HepG2 (cell line): Measurements from ENCODE around the gene RNU6-1. TPM values are rescaled to one million over a fixed set of nuclear protein-coding genes. Genes with fewer than 3 reads are reported as not detected.

Source experiments
- ASH2L ChIP-seq: fragments of 300-600, 200-600 bp; sonication (generic); IDR thresholded peaks from 2 replicates; pipeline ENCODE4 v1.7.0; 2017; ENCODE audit warnings: low read depth, mild to moderate bottlenecking, moderate library complexity, mixed read lengths, low read length; ENCODE audit not compliant: insufficient read length
- E2F5 ChIP-seq: sonication (generic); formaldehyde crosslinking; conservative IDR thresholded peaks from 2 replicates; pipeline ENCODE4 v1.4.0; 2020; ENCODE audit warnings: missing genetic modification reagents
- KLF6 ChIP-seq: IDR thresholded peaks from 2 replicates; pipeline ENCODE4 v1.8.0; 2016; ENCODE audit warnings: missing biosample characterization, missing genetic modification reagents
- PAXIP1 ChIP-seq: sonication (generic); formaldehyde crosslinking; conservative IDR thresholded peaks from 2 replicates; pipeline ENCODE4 v1.4.0; 2020; ENCODE audit warnings: mild to moderate bottlenecking, missing genetic modification reagents, moderate library complexity
- PLRG1 ChIP-seq: fragments of 450-650 bp; conservative IDR thresholded peaks from 2 replicates; pipeline ENCODE4 v1.6.1; 2016
- PRDM4 ChIP-seq: sonication (generic); formaldehyde crosslinking; IDR thresholded peaks from 2 replicates; pipeline ENCODE4 v1.9.0; 2021; ENCODE audit warnings: missing genetic modification reagents, borderline replicate concordance
- PTBP1 ChIP-seq: fragments of 200-400 bp; formaldehyde crosslinking; IDR thresholded peaks from 2 replicates; pipeline ENCODE4 v1.6.1; 2018; ENCODE audit warnings: low read length, low read depth; ENCODE audit not compliant: poor library complexity, severe bottlenecking
- RORA ChIP-seq: sonication (generic); formaldehyde crosslinking; IDR thresholded peaks from 2 replicates; pipeline ENCODE4 v1.5.0; 2020; ENCODE audit warnings: mild to moderate bottlenecking, missing genetic modification reagents, moderate library complexity
- ZFP90 ChIP-seq: sonication (generic); formaldehyde crosslinking; IDR thresholded peaks from 2 replicates; pipeline ENCODE4 v1.8.0; 2022; ENCODE audit warnings: missing genetic modification reagents, mild to moderate bottlenecking, inconsistent platforms, borderline replicate concordance
- ZNF136 ChIP-seq: sonication (generic); formaldehyde crosslinking; IDR thresholded peaks from 2 replicates; pipeline ENCODE4 v1.8.1; 2022; ENCODE audit warnings: low read depth, mild to moderate bottlenecking, moderate library complexity, missing genetic modification reagents
- ZNF318 ChIP-seq: sonication (generic); formaldehyde crosslinking; IDR thresholded peaks from 2 replicates; pipeline ENCODE4 v1.4.0; 2020; ENCODE audit warnings: mild to moderate bottlenecking, missing genetic modification reagents
- ZNF335 ChIP-seq: sonication (generic); formaldehyde crosslinking; IDR thresholded peaks from 2 replicates; pipeline ENCODE4 v1.4.0; 2020; ENCODE audit warnings: missing genetic modification reagents
- polyA plus RNA-seq, 8 experiments: library from polyadenylated mRNA; depleted of rRNA in 3 of 8; stranded (reverse) in 7 of 8; unstranded in 1 of 8; fragments of >200 nt; fragmentation: Illumina TruSeq in 4 of 8; extraction: Trizol in 4 of 8; gene quantifications; 2 replicates each; pipeline versions ENCODE4 v1.2.1 to v1.2.3, GENCODE V29; 2011 to 2016; ENCODE audit warnings: low read depth in 4 of 8, missing spikeins in 1 of 8, mixed read lengths in 1 of 8; ENCODE audit not compliant: insufficient read depth in 1 of 8
- total RNA-seq, 5 experiments: library from RNA; depleted of rRNA; stranded (reverse); fragments of >200 nt; fragmentation: Illumina TruSeq; extraction: Trizol; gene quantifications; 2 replicates each; pipeline ENCODE4 v1.2.3, GENCODE V29; 2016; ENCODE audit warnings: low read depth in 1 of 5

The RNU6-1 gene
- total and polyA plus RNA-seq, 2 of the 13 experiments (the other 11 are each of a cell fraction or from before 2014, with no cell fraction given), result under 0.01 TPM; not detected in 1

GRCh38 chr15:67839929-67840748, at the start of gene RNU6-1 (continued):
- TF ChIP-seq ZNF318 (CRISPR knock-in tag), result no peak
- peak; percentile 54; the same call in 1 of the 2 replicates for TF ChIP-seq KLF6 (CRISPR knock-in tag)
- TF ChIP-seq ASH2L, result peak; percentile 97
- no peak; the same call in 1 of the 2 replicates for TF ChIP-seq ZFP90 (CRISPR knock-in tag)
- no peak; the same call in 1 of the 2 replicates for TF ChIP-seq ZNF335 (CRISPR knock-in tag)
- no peak for TF ChIP-seq PLRG1
- TF ChIP-seq ZNF136 (CRISPR knock-in tag), result no peak
- peak; percentile 22; the same call in 1 of the 2 replicates for TF ChIP-seq PAXIP1 (CRISPR knock-in tag)
- peak; percentile 70 for TF ChIP-seq PTBP1
- no peak for TF ChIP-seq PRDM4 (CRISPR knock-in tag)
- TF ChIP-seq RORA, result no peak; the same call in 1 of the 2 replicates
- 0 out of 2 replicates have a peak, but pooled peaks have one; percentile 33 for TF ChIP-seq E2F5 (CRISPR knock-in tag)
